Neural cell (in vitro differentiated cells): ENCODE data around the gene AHNAK. TPM values are rescaled to one million over a fixed set of nuclear protein-coding genes. Genes with fewer than 3 reads are reported as not detected.

Experiments used
- H2AFZ ChIP-seq: fragments of 200-600, 300-800 bp; sonication (generic), shearing (Covaris generic); 2 replicates; pipeline ENCODE4 v1.6.0; 2014; ENCODE audit warnings: low read depth, mild to moderate bottlenecking, antibody characterized with exemption, low read length, moderate library complexity
- H3F3A ChIP-seq: fragments of 200-600 bp; shearing (Covaris generic); 2 replicates; pipeline ENCODE4 v1.6.1; 2016; ENCODE audit warnings: mild to moderate bottlenecking, moderate library complexity, mixed read lengths, antibody characterized with exemption, low read length; ENCODE audit not compliant: insufficient read depth, poor library complexity, severe bottlenecking
- H3K27ac ChIP-seq: fragments of 200-600, 300-800 bp; sonication (generic), shearing (Covaris generic); 2 replicates; pipeline ENCODE4 v1.5.1; 2014; ENCODE audit warnings: mild to moderate bottlenecking, low read length, moderate library complexity
- H3K27me3 ChIP-seq: fragments of 300-800, 200-600 bp; sonication (generic), shearing (Covaris generic); 2 replicates; pipeline ENCODE4 v1.6.0; 2014; ENCODE audit warnings: mild to moderate bottlenecking, low read depth, low read length, moderate library complexity; ENCODE audit not compliant: insufficient read depth
- H3K36me3 ChIP-seq: fragments of 300-800, 200-600 bp; sonication (generic), shearing (Covaris generic); 2 replicates; pipeline ENCODE4 v1.5.1; 2014; ENCODE audit warnings: mild to moderate bottlenecking, antibody characterized with exemption, low read length, moderate library complexity; ENCODE audit not compliant: insufficient read depth
- H3K4me2 ChIP-seq: fragments of 300-800, 200-600 bp; sonication (generic), shearing (Covaris generic); 2 replicates; pipeline ENCODE4 v1.6.0; 2014; ENCODE audit warnings: mild to moderate bottlenecking, low read length
- H3K4me3 ChIP-seq: fragments of 300-800, 200-600 bp; sonication (generic), shearing (Covaris generic); 2 replicates; pipeline ENCODE4 v1.5.1; 2014; ENCODE audit warnings: mild to moderate bottlenecking, low read length, moderate library complexity
- H3K79me2 ChIP-seq: fragments of 200-600 bp; shearing (Covaris generic); replicated peaks from 2 replicates; pipeline ENCODE4 v1.6.0; 2014; ENCODE audit warnings: mild to moderate bottlenecking, low read length, moderate library complexity; ENCODE audit not compliant: insufficient read depth
- H3K9ac ChIP-seq: fragments of 300-800, 200-600 bp; sonication (generic), shearing (Covaris generic); 2 replicates; pipeline ENCODE4 v1.6.1; 2016; ENCODE audit warnings: mild to moderate bottlenecking, low read length, mixed read lengths
- H3K9me2 ChIP-seq: fragments of 200-600 bp; shearing (Covaris generic); 2 replicates; pipeline ENCODE4 v1.6.1; 2016; ENCODE audit warnings: mild to moderate bottlenecking, low read length, mixed read lengths; ENCODE audit not compliant: insufficient read depth
- H3K9me3 ChIP-seq: fragments of 200-600, 300-800 bp; sonication (generic), shearing (Covaris generic); 2 replicates; pipeline ENCODE4 v1.6.1; 2016; ENCODE audit warnings: mild to moderate bottlenecking, mixed run types, low read length, moderate library complexity, mixed read lengths
- H4K20me1 ChIP-seq: fragments of 200-600 bp; shearing (Covaris generic); 2 replicates; pipeline ENCODE4 v1.6.1; 2016; ENCODE audit warnings: mild to moderate bottlenecking, mixed run types; ENCODE audit not compliant: insufficient read depth
- EP300 ChIP-seq: fragments of 450-650 bp; conservative IDR thresholded peaks from 2 replicates; pipeline ENCODE4 v1.6.1; 2014; ENCODE audit warnings: antibody characterized with exemption, mild to moderate bottlenecking, moderate library complexity; ENCODE audit not compliant: poor library complexity, severe bottlenecking
- EZH2 ChIP-seq: fragments of 200-600, 300-800 bp; shearing (Covaris generic), sonication (generic); IDR thresholded peaks from 2 replicates; pipeline ENCODE4 v1.6.1; 2014; ENCODE audit warnings: antibody characterized with exemption, low read length, borderline replicate concordance, mild to moderate bottlenecking; ENCODE audit not compliant: insufficient read depth, poor library complexity, severe bottlenecking
- MXI1 ChIP-seq: fragments of 450-650 bp; conservative IDR thresholded peaks from 2 replicates; pipeline ENCODE4 v1.6.1; 2014; ENCODE audit warnings: antibody characterized with exemption, mild to moderate bottlenecking; ENCODE audit not compliant: poor library complexity, severe bottlenecking
- POLR2AphosphoS5 ChIP-seq: IDR thresholded peaks from 2 replicates; pipeline ENCODE4 v1.6.1; 2012
- RAD21 ChIP-seq: fragments of 450-650 bp; conservative IDR thresholded peaks from 2 replicates; pipeline ENCODE4 v1.6.1; 2014; ENCODE audit warnings: antibody characterized with exemption, mild to moderate bottlenecking, moderate library complexity
- SMC3 ChIP-seq: fragments of 450-650 bp; conservative IDR thresholded peaks from 2 replicates; pipeline ENCODE4 v1.6.1; 2014; ENCODE audit warnings: antibody characterized with exemption, mild to moderate bottlenecking, moderate library complexity; ENCODE audit not compliant: poor library complexity
- TAF1 ChIP-seq: IDR thresholded peaks from 2 replicates; pipeline ENCODE4 v1.6.1; 2012; ENCODE audit warnings: low read depth
- polyA plus RNA-seq: library from polyadenylated mRNA; depleted of rRNA; stranded (reverse); fragments of >200 nt; gene quantifications from 2 replicates; pipeline ENCODE4 v1.2.3, GENCODE V29; 2014
- TF ChIP-seq, protein P1 (sequence below): IDR thresholded peaks from 2 replicates; pipeline ENCODE4 v1.6.1; 2012; ENCODE audit warnings: borderline replicate concordance
- TF ChIP-seq, protein P2 (sequence below): fragments of 450-650 bp; IDR thresholded peaks from 2 replicates; pipeline ENCODE4 v1.5.1; 2014; ENCODE audit warnings: antibody characterized with exemption, mild to moderate bottlenecking, moderate library complexity; ENCODE audit not compliant: poor library complexity, severe bottlenecking

AHNAK gene
- polyA plus RNA-seq, 1 donor from 2014 or later = 0.11 TPM

DNA sequence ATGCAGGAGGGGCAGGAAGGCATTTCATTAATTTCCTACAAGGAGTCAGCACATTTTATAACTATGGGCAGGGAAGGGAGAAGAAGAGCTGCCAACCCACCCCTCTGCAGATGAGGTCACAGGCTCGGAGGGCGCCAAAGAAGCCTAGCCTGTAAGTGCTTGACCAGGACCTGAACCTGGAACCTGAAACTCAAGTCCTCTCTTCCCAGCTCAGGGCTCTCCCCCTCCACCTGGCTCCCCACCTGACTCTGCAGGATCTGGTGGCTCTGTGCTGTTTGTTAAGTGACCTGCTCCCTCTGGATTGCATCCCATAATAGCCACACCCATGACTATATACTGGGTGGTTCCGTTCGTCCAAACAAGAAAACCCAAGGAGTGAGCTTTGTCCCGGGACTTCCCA lies 100.5 kb downstream of the AHNAK start:
- H3K27me3 ChIP-seq = no peaks in the 10 kb centered on the region
- no peak for TF ChIP-seq MXI1
- no peak for TF ChIP-seq EP300
- TF ChIP-seq SMC3 = no peak
- no peak for TF ChIP-seq POLR2AphosphoS5
- no peak for TF ChIP-seq TAF1
- TF ChIP-seq, protein P1, sequence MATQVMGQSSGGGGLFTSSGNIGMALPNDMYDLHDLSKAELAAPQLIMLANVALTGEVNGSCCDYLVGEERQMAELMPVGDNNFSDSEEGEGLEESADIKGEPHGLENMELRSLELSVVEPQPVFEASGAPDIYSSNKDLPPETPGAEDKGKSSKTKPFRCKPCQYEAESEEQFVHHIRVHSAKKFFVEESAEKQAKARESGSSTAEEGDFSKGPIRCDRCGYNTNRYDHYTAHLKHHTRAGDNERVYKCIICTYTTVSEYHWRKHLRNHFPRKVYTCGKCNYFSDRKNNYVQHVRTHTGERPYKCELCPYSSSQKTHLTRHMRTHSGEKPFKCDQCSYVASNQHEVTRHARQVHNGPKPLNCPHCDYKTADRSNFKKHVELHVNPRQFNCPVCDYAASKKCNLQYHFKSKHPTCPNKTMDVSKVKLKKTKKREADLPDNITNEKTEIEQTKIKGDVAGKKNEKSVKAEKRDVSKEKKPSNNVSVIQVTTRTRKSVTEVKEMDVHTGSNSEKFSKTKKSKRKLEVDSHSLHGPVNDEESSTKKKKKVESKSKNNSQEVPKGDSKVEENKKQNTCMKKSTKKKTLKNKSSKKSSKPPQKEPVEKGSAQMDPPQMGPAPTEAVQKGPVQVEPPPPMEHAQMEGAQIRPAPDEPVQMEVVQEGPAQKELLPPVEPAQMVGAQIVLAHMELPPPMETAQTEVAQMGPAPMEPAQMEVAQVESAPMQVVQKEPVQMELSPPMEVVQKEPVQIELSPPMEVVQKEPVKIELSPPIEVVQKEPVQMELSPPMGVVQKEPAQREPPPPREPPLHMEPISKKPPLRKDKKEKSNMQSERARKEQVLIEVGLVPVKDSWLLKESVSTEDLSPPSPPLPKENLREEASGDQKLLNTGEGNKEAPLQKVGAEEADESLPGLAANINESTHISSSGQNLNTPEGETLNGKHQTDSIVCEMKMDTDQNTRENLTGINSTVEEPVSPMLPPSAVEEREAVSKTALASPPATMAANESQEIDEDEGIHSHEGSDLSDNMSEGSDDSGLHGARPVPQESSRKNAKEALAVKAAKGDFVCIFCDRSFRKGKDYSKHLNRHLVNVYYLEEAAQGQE = no peak
- TF ChIP-seq, protein P2, sequence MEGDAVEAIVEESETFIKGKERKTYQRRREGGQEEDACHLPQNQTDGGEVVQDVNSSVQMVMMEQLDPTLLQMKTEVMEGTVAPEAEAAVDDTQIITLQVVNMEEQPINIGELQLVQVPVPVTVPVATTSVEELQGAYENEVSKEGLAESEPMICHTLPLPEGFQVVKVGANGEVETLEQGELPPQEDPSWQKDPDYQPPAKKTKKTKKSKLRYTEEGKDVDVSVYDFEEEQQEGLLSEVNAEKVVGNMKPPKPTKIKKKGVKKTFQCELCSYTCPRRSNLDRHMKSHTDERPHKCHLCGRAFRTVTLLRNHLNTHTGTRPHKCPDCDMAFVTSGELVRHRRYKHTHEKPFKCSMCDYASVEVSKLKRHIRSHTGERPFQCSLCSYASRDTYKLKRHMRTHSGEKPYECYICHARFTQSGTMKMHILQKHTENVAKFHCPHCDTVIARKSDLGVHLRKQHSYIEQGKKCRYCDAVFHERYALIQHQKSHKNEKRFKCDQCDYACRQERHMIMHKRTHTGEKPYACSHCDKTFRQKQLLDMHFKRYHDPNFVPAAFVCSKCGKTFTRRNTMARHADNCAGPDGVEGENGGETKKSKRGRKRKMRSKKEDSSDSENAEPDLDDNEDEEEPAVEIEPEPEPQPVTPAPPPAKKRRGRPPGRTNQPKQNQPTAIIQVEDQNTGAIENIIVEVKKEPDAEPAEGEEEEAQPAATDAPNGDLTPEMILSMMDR = no peak
- no peak overlapping the region for H3K9ac ChIP-seq
- no peaks in the 10 kb centered on the region for H4K20me1 ChIP-seq
- no peaks in the 10 kb centered on the region for H3K79me2 ChIP-seq
- H3K4me2 ChIP-seq = no peak overlapping the region
- no peaks in the 10 kb centered on the region for H3F3A ChIP-seq
- H3K9me2 ChIP-seq = no peaks in the 10 kb centered on the region
- H3K27ac ChIP-seq = no peak overlapping the region
- H2AFZ ChIP-seq = no peak overlapping the region
- H3K9me3 ChIP-seq = no peaks in the 10 kb centered on the region
- no peak overlapping the region for H3K4me3 ChIP-seq
- no peaks in the 10 kb centered on the region for H3K36me3 ChIP-seq

GRCh38 chr11:62445314-62445740 lies 101.3 kb downstream of the AHNAK start:
- Histone ChIP-seq H3K79me2 (no peaks in the 10 kb centered on the region), H3K4me3 (no peak overlapping the region), H3F3A (no peaks in the 10 kb centered on the region), H3K4me2 (no peak overlapping the region), H3K27me3 (no peaks in the 10 kb centered on the region), H3K9me2 (no peaks in the 10 kb centered on the region), H3K27ac (no peak overlapping the region), H3K36me3 (no peaks in the 10 kb centered on the region), H2AFZ (no peak overlapping the region), H3K9me3 (no peaks in the 10 kb centered on the region), H4K20me1 (no peaks in the 10 kb centered on the region), H3K9ac (no peak overlapping the region)
- TF ChIP-seq POLR2AphosphoS5 (no peak), RAD21 (no peak), EZH2 (no peak), SMC3 (no peak), EP300 (no peak), TAF1 (no peak), MXI1 (no peak)
- TF ChIP-seq, protein P1 = no peak
- TF ChIP-seq, protein P2 = no peak
